Measurements from ENCODE around the gene HOXA5.

- TF ChIP-seq CTCF (IDR thresholded peaks at IDR 0.05) (no peak), POLR2A (IDR thresholded peaks at IDR 0.05) (no peak)
Observed at GRCh38 chr7:27154369-27154768, 10.9 kb upstream of the HOXA5 start.
